Tibial nerve (tissue), 4 donors: ENCODE results near the gene TMEM191C.
"Not testable (repeated sequence)": the region's sequence is repeated elsewhere in the genome, so short reads cannot be mapped to it uniquely, and the experiment has no call there.

Source experiments
- CTCF ChIP-seq, 5 experiments: fragments of 200-600 bp in 3 of 5; fragments of 450-650 bp in 2 of 5; sonication (generic) in 3 of 5; IDR thresholded peaks; one replicate each; pipeline ENCODE4 v1.5.1; 2016 to 2019; ENCODE audit warnings: antibody characterized with exemption in 5 of 5, mild to moderate bottlenecking in 3 of 5, moderate library complexity in 2 of 5
- EP300 ChIP-seq, 2 donors: sonication (generic); formaldehyde crosslinking; IDR thresholded peaks; one replicate each; pipeline ENCODE4 v1.6.1; 2017; ENCODE audit warnings: antibody characterized with exemption in 2 of 2, mild to moderate bottlenecking in 1 of 2

DNA sequence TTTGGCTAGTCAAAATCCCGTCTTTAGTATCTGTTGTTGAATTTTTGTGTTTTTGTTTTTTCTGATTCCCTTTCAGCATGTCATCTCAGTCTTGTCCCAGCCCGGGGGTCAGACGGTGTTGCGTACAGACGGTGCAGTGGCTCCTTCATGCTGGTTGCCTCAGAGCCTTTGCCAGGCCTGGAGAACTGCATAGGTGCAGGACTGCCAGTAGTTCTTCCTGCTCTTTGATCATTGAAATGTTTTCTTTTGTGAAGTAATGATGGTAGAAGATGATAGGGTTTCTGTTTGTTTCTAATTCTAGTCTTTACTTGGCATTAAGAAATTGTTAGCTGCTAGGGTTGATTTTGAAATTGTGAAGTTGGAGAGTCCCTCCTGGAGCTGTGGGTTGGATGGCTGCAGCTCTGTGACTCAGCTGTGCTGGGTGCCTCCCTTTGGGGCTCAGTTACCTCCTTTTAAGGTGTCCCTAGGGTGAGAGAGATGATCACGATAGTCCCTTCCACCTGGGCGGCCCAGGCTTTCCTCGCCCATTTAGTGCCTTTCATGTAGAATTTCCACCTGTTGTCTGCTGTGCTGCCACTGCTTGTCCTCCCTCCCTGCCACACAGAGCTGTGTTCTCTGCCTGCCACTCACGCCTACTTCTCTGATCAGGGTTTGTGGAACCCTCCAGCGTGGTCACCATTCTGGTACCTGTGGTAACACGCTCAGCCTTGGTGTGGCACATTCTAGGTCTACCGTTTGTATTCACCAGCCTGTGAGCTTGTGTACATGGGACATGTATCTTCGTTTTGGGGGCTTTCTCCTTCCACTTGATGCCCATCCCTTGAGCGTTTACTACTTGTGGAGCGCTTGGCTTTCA lies 32.6 kb upstream of the TMEM191C start:
- not testable (repeated sequence) for TF ChIP-seq CTCF, EP300 (IDR thresholded peaks at IDR 0.05)
